ENCODE data around the gene ARSD. TPM values are rescaled to one million over a fixed set of nuclear protein-coding genes. Genes with fewer than 3 reads are reported as not detected.

The ARSD gene
- total and polyA plus RNA-seq, 2 of the 13 experiments (the other 11 are each of a cell fraction or from before 2014, with no cell fraction given) = 4.8 to 6.8 TPM

DNA sequence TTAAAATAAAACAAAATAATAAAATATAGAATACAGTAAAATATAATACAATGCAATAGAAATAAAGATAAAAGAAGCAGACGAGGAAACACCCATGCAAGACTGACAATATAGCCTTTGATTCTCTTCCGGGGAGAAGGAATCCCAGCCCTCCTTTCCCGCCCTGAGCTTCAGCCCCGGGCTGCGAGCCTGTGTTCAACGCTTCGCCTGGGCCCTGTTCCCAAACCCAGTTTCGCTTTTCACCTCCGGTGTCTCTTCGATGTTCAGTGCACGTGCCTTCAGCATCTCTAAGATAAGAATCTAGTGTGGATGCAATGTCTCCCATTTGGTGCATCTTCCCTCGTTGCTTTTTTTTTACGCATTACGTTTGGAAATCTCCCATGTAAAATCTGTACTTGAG lies 38.4 kb upstream of the ARSD start:
- in situ Hi-C loops (cut with HindIII; ENCODE audit: extremely low pct_ligation_motif_present, low pct_unique_long_range_greater_than_20kb) (no loop called here), intact Hi-C loops (cut with micrococcal nuclease; ENCODE audit: unreplicated experiment) (no loop called here)
- no peak for FAIRE-seq
- BruUV-seq (replicated peaks) = no TSS peak
- CTCF ChIA-PET (ENCODE audit: low intra/inter-chr PET ratio, low total read pairs) = no interaction called here
- H3K4me1 ChIP-seq (ENCODE audit: insufficient read depth, low read length) = 0 out of 2 replicates have a peak, but pooled peaks cover 6% of the 10 kb centered on the region
- POLR2A ChIA-PET = no interaction called here
- no peak for DNase-seq (ENCODE audit: low spot score)
- ATAC-seq = no peak
- H3K9ac ChIP-seq (ENCODE audit: insufficient read depth, low read depth, low read length) = no peak overlapping the region
- H3K9me3 ChIP-seq (ENCODE audit: low read length) = no peaks in the 10 kb centered on the region
- no peaks in the 10 kb centered on the region for H4K20me1 ChIP-seq (ENCODE audit: insufficient read depth, low read length)
- H3K4me3 ChIP-seq (replicated peaks in 1 of 3; ENCODE audit: insufficient read depth in 1 of 3, low read depth in 2 of 3, low read length in 3 of 3) = no peak overlapping the region
- peaks cover 8% of the 10 kb centered on the region for H3K79me2 ChIP-seq (ENCODE audit: insufficient read depth, low read length)
- no peak overlapping the region for H3K4me2 ChIP-seq (ENCODE audit: low read depth, low read length)
- H2AFZ ChIP-seq (ENCODE audit: low read length) = no peak overlapping the region
- no peaks in the 10 kb centered on the region for H3K36me3 ChIP-seq (replicated peaks in 1 of 2; ENCODE audit: control insufficient read depth in 1 of 2, insufficient read depth in 2 of 2, low read length in 2 of 2)
- H3K27ac ChIP-seq (ENCODE audit: extremely low read length, insufficient read depth, low read length) = no peak overlapping the region
- 82% methylated on average over 14 of the region's 14 CpGs for WGBS (ENCODE audit: low lambda C conversion rate)
- no peaks in the 10 kb centered on the region for H3K27me3 ChIP-seq (ENCODE audit: control insufficient read depth in 1 of 2, insufficient read depth in 2 of 2, low read length in 2 of 2)
- TF ChIP-seq ONECUT2 (CRISPR knock-in tag; IDR thresholded peaks at IDR 0.05) (no peak), KDM4B (CRISPR knock-in tag; IDR thresholded peaks at IDR 0.05) (no peak), NR1H2 (CRISPR knock-in tag; IDR thresholded peaks at IDR 0.05; ENCODE audit: borderline replicate concordance, low read depth) (no peak), DR1 (CRISPR knock-in tag; IDR thresholded peaks at IDR 0.05) (no peak), KDM2A (CRISPR knock-in tag; IDR thresholded peaks at IDR 0.05; ENCODE audit: borderline replicate concordance, low read depth) (no peak), TP53 (CRISPR knock-in tag; conservative IDR thresholded peaks at IDR 0.05) (no peak), PHF21A (CRISPR knock-in tag; IDR thresholded peaks at IDR 0.05) (no peak), ZNF331 (CRISPR knock-in tag; IDR thresholded peaks at IDR 0.05) (no peak)
- TF ChIP-seq, protein P1, sequence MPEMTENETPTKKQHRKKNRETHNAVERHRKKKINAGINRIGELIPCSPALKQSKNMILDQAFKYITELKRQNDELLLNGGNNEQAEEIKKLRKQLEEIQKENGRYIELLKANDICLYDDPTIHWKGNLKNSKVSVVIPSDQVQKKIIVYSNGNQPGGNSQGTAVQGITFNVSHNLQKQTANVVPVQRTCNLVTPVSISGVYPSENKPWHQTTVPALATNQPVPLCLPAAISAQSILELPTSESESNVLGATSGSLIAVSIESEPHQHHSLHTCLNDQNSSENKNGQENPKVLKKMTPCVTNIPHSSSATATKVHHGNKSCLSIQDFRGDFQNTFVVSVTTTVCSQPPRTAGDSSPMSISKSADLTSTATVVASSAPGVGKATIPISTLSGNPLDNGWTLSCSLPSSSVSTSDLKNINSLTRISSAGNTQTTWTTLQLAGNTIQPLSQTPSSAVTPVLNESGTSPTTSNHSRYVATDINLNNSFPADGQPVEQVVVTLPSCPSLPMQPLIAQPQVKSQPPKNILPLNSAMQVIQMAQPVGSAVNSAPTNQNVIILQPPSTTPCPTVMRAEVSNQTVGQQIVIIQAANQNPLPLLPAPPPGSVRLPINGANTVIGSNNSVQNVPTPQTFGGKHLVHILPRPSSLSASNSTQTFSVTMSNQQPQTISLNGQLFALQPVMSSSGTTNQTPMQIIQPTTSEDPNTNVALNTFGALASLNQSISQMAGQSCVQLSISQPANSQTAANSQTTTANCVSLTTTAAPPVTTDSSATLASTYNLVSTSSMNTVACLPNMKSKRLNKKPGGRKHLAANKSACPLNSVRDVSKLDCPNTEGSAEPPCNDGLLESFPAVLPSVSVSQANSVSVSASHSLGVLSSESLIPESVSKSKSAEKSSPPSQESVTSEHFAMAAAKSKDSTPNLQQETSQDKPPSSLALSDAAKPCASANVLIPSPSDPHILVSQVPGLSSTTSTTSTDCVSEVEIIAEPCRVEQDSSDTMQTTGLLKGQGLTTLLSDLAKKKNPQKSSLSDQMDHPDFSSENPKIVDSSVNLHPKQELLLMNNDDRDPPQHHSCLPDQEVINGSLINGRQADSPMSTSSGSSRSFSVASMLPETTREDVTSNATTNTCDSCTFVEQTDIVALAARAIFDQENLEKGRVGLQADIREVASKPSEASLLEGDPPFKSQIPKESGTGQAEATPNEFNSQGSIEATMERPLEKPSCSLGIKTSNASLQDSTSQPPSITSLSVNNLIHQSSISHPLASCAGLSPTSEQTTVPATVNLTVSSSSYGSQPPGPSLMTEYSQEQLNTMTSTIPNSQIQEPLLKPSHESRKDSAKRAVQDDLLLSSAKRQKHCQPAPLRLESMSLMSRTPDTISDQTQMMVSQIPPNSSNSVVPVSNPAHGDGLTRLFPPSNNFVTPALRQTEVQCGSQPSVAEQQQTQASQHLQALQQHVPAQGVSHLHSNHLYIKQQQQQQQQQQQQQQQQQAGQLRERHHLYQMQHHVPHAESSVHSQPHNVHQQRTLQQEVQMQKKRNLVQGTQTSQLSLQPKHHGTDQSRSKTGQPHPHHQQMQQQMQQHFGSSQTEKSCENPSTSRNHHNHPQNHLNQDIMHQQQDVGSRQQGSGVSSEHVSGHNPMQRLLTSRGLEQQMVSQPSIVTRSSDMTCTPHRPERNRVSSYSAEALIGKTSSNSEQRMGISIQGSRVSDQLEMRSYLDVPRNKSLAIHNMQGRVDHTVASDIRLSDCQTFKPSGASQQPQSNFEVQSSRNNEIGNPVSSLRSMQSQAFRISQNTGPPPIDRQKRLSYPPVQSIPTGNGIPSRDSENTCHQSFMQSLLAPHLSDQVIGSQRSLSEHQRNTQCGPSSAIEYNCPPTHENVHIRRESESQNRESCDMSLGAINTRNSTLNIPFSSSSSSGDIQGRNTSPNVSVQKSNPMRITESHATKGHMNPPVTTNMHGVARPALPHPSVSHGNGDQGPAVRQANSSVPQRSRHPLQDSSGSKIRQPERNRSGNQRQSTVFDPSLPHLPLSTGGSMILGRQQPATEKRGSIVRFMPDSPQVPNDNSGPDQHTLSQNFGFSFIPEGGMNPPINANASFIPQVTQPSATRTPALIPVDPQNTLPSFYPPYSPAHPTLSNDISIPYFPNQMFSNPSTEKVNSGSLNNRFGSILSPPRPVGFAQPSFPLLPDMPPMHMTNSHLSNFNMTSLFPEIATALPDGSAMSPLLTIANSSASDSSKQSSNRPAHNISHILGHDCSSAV (CRISPR knock-in tag; IDR thresholded peaks at IDR 0.05; ENCODE audit: borderline replicate concordance) = no peak
- TF ChIP-seq, protein P2, sequence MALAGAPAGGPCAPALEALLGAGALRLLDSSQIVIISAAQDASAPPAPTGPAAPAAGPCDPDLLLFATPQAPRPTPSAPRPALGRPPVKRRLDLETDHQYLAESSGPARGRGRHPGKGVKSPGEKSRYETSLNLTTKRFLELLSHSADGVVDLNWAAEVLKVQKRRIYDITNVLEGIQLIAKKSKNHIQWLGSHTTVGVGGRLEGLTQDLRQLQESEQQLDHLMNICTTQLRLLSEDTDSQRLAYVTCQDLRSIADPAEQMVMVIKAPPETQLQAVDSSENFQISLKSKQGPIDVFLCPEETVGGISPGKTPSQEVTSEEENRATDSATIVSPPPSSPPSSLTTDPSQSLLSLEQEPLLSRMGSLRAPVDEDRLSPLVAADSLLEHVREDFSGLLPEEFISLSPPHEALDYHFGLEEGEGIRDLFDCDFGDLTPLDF (CRISPR knock-in tag; IDR thresholded peaks at IDR 0.05) = no peak
- TF ChIP-seq, protein P3, sequence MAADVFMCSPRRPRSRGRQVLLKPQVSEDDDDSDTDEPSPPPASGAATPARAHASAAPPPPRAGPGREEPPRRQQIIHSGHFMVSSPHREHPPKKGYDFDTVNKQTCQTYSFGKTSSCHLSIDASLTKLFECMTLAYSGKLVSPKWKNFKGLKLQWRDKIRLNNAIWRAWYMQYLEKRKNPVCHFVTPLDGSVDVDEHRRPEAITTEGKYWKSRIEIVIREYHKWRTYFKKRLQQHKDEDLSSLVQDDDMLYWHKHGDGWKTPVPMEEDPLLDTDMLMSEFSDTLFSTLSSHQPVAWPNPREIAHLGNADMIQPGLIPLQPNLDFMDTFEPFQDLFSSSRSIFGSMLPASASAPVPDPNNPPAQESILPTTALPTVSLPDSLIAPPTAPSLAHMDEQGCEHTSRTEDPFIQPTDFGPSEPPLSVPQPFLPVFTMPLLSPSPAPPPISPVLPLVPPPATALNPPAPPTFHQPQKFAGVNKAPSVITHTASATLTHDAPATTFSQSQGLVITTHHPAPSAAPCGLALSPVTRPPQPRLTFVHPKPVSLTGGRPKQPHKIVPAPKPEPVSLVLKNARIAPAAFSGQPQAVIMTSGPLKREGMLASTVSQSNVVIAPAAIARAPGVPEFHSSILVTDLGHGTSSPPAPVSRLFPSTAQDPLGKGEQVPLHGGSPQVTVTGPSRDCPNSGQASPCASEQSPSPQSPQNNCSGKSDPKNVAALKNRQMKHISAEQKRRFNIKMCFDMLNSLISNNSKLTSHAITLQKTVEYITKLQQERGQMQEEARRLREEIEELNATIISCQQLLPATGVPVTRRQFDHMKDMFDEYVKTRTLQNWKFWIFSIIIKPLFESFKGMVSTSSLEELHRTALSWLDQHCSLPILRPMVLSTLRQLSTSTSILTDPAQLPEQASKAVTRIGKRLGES (CRISPR knock-in tag; IDR thresholded peaks at IDR 0.05; ENCODE audit: borderline replicate concordance) = no peak
